Measurements from ENCODE around the gene HDAC7. TPM values are rescaled to one million over a fixed set of nuclear protein-coding genes. Genes with fewer than 3 reads are reported as not detected.

The HDAC7 gene
- total RNA-seq, 1 donor from 2014 or later, result 126 TPM

- ATAC-seq (ENCODE audit: low read depth), result no peak
- ChIA-PET CTCF (interaction anchor here (0.9 to 11.4 kb wide), 11 partner anchors 9 to 66 kb away, joined by 3 to 127 read pairs (median 4); partner anchors contain the start of gene ENDOU), POLR2A (interaction anchor here (0.8 to 2.0 kb wide), 4 partner anchors 31 to 60 kb away, joined by 3 to 8 read pairs (median 3); partner anchors contain the start of gene HDAC7)
- peaks cover 18% of the 10 kb centered on the region for H3K4me1 Mint-ChIP-seq
- H3K27me3 Mint-ChIP-seq, result no peaks in the 10 kb centered on the region
- no peak overlapping the region for H3K27ac Mint-ChIP-seq
- no peak for DNase-seq
- H3K36me3 Mint-ChIP-seq (ENCODE audit: low read depth), result peaks cover 15% of the 10 kb centered on the region
- no peak for TF ChIP-seq CTCF (IDR thresholded peaks at IDR 0.05)
- intact Hi-C loops (cut with micrococcal nuclease), result loop anchor here (1.0 to 2.0 kb wide), 6 partner anchors 37 to 746 kb away; partner anchors contain the start of gene HDAC7
- H3K4me3 Mint-ChIP-seq, result no peak overlapping the region
- H3K9me3 Mint-ChIP-seq, result no peaks in the 10 kb centered on the region
Observed at GRCh38 chr12:47778881-47779280, 40.8 kb downstream of the HDAC7 start.

GRCh38 chr12:47777741-47778558 lies 41.8 kb downstream of the HDAC7 start:
- H3K9me3 Mint-ChIP-seq, result no peaks in the 10 kb centered on the region
- no peak for ATAC-seq (ENCODE audit: low read depth)
- H3K4me3 Mint-ChIP-seq, result no peak overlapping the region
- no peak for TF ChIP-seq CTCF (IDR thresholded peaks at IDR 0.05)
- peaks cover 22% of the 10 kb centered on the region for H3K4me1 Mint-ChIP-seq
- no peak overlapping the region for H3K27ac Mint-ChIP-seq
- CTCF ChIA-PET, result interaction anchor here (1.0 to 11.4 kb wide), 11 partner anchors 11 to 126 kb away, joined by 3 to 127 read pairs (median 4); partner anchors contain the start of genes ENDOU and RAPGEF3
- POLR2A ChIA-PET, result interaction anchor here (1.0 to 1.4 kb wide), 3 partner anchors 34 to 54 kb away, joined by 3 to 4 read pairs (median 3); partner anchors contain the start of gene HDAC7
- intact Hi-C loops (cut with micrococcal nuclease), result loop anchor here (2.0 kb wide), 1 partner anchor 745 kb away; no protein-coding TSS in a partner anchor
- no peak for DNase-seq
- H3K36me3 Mint-ChIP-seq (ENCODE audit: low read depth), result peaks cover 10% of the 10 kb centered on the region
- H3K27me3 Mint-ChIP-seq, result no peaks in the 10 kb centered on the region

- no peak for ATAC-seq (ENCODE audit: low read depth)
- H3K4me1 Mint-ChIP-seq, result peaks cover 25% of the 10 kb centered on the region
- intact Hi-C loops (cut with micrococcal nuclease), result no loop called here
- CTCF ChIA-PET, result interaction anchor here (1.0 to 11.4 kb wide), 8 partner anchors 10 to 125 kb away, joined by 3 to 127 read pairs (median 6); partner anchors contain the start of genes ENDOU and RAPGEF3
- H3K27ac Mint-ChIP-seq, result no peak overlapping the region
- H3K9me3 Mint-ChIP-seq, result no peaks in the 10 kb centered on the region
- no peak overlapping the region for H3K4me3 Mint-ChIP-seq
- POLR2A ChIA-PET, result interaction anchor here (1.0 to 1.4 kb wide), 3 partner anchors 33 to 55 kb away, joined by 3 to 4 read pairs (median 3); partner anchors contain the start of gene HDAC7
- H3K36me3 Mint-ChIP-seq (ENCODE audit: low read depth), result peaks cover 5% of the 10 kb centered on the region
- no peaks in the 10 kb centered on the region for H3K27me3 Mint-ChIP-seq
- no peak for TF ChIP-seq CTCF (IDR thresholded peaks at IDR 0.05)
- no peak for DNase-seq
Observed at GRCh38 chr12:47777151-47777550, 42.6 kb downstream of the HDAC7 start.

GRCh38 chr12:47776471-47777143 lies 43.1 kb downstream of the HDAC7 start:
- no peak for TF ChIP-seq CTCF (IDR thresholded peaks at IDR 0.05)
- ATAC-seq (ENCODE audit: low read depth) (no peak), DNase-seq (no peak)
- CTCF ChIA-PET, result interaction anchor here (1.0 to 11.4 kb wide), 9 partner anchors 9 to 124 kb away, joined by 3 to 127 read pairs (median 5); partner anchors contain the start of genes ENDOU and RAPGEF3
- H3K36me3 Mint-ChIP-seq (ENCODE audit: low read depth), result no peaks in the 10 kb centered on the region
- POLR2A ChIA-PET, result interaction anchor here (0.8 to 1.8 kb wide), 5 partner anchors 27 to 56 kb away, joined by 3 to 4 read pairs (median 3); partner anchors contain the start of gene HDAC7
- H3K4me1 Mint-ChIP-seq, result peaks cover 25% of the 10 kb centered on the region
- intact Hi-C loops (cut with micrococcal nuclease), result no loop called here
- no peak overlapping the region for H3K4me3 Mint-ChIP-seq
- no peak overlapping the region for H3K27ac Mint-ChIP-seq
- no peaks in the 10 kb centered on the region for H3K27me3 Mint-ChIP-seq
- no peaks in the 10 kb centered on the region for H3K9me3 Mint-ChIP-seq

Measured in activated B cell treated with CpG ODN at 0.5 μM for 24 hours (primary cell).